Effector CD4-positive, alpha-beta T cell (primary cell): ENCODE measurements around the gene KPNA4.
"Not testable (repeated sequence)": the region's sequence is repeated elsewhere in the genome, so short reads cannot be mapped to it uniquely, and the experiment has no call there.

Experiments
- DNase-seq: peaks from one replicate; pipeline ENCODE4 v3.0.0-alpha.2; 2020

KPNA4 gene

GRCh38 chr3:160482796-160483195 lies 82.6 kb downstream of the KPNA4 start:
- no peak for DNase-seq

GRCh38 chr3:160481856-160482255 lies 83.5 kb downstream of the KPNA4 start:
- no peak for DNase-seq

- DNase-seq, result no peak
Measured at GRCh38 chr3:160480931-160481330, 84.4 kb downstream of the KPNA4 start.

- no peak for DNase-seq
Measured at GRCh38 chr3:160479376-160479775, 86.0 kb downstream of the KPNA4 start.

GRCh38 chr3:160478338-160478737 lies 87.0 kb downstream of the KPNA4 start:
- DNase-seq, result no peak

- DNase-seq, result no peak
Measured at GRCh38 chr3:160477750-160478149, 87.6 kb downstream of the KPNA4 start.

GRCh38 chr3:160475884-160476283 lies 89.5 kb downstream of the KPNA4 start:
- no peak for DNase-seq

GRCh38 chr3:160475153-160475552 lies 90.2 kb downstream of the KPNA4 start:
- no peak for DNase-seq

GRCh38 chr3:160474416-160474838 lies 90.9 kb downstream of the KPNA4 start:
- no peak for DNase-seq

- DNase-seq, result no peak
Measured at GRCh38 chr3:160473978-160474377, 91.4 kb downstream of the KPNA4 start.

- no peak for DNase-seq
Measured at GRCh38 chr3:160473221-160473620, 92.2 kb downstream of the KPNA4 start.

- DNase-seq, result no peak
Measured at GRCh38 chr3:160472344-160472743, 93.0 kb downstream of the KPNA4 start.

- no peak for DNase-seq
Measured at GRCh38 chr3:160471892-160472291, 93.5 kb downstream of the KPNA4 start.

- DNase-seq, result no peak
Measured at GRCh38 chr3:160470181-160470580, 95.2 kb downstream of the KPNA4 start.

- DNase-seq, result no peak
Measured at GRCh38 chr3:160464971-160465370, 100.4 kb downstream of the KPNA4 start.

- DNase-seq, result no peak
Measured at GRCh38 chr3:160464321-160464720, 101.0 kb downstream of the KPNA4 start.

GRCh38 chr3:160460033-160460432 lies 105.3 kb downstream of the KPNA4 start:
- no peak for DNase-seq

GRCh38 chr3:160459450-160459970 lies 105.9 kb downstream of the KPNA4 start:
- no peak for DNase-seq

GRCh38 chr3:160458151-160458550 lies 107.2 kb downstream of the KPNA4 start:
- DNase-seq, result no peak

- DNase-seq, result no peak
Measured at GRCh38 chr3:160455846-160456245, 109.5 kb downstream of the KPNA4 start.

- DNase-seq, result no peak
Measured at GRCh38 chr3:160454995-160455394, 110.4 kb downstream of the KPNA4 start.

GRCh38 chr3:160452251-160452650 lies 113.1 kb downstream of the KPNA4 start:
- not testable (repeated sequence) for DNase-seq

- DNase-seq, result no peak
Measured at GRCh38 chr3:160451602-160452001, 113.8 kb downstream of the KPNA4 start.

GRCh38 chr3:160450846-160451245 lies 114.5 kb downstream of the KPNA4 start:
- no peak for DNase-seq
